Colonic mucosa (tissue), 4 donors: ENCODE data around the gene OR4M1. TPM values are rescaled to one million over a fixed set of nuclear protein-coding genes. Genes with fewer than 3 reads are reported as not detected.
"Not testable (repeated sequence)": the region's sequence is repeated elsewhere in the genome, so short reads cannot be mapped to it uniquely, and the experiment has no call there.

Source experiments
- DNase-seq: peaks from one replicate; pipeline ENCODE4 v3.0.0-alpha.2; 2020
- H3K27ac ChIP-seq: fragments of 200-600 bp; one replicate; pipeline ENCODE4 v1.8.0; 2021
- H3K27me3 ChIP-seq: fragments of 200-600 bp; one replicate; pipeline ENCODE4 v1.8.0; 2021
- H3K36me3 ChIP-seq: fragments of 200-600 bp; one replicate; pipeline ENCODE4 v1.8.0; 2021
- H3K4me1 ChIP-seq: fragments of 200-600 bp; one replicate; pipeline ENCODE4 v1.8.0; 2021; ENCODE audit warnings: mild to moderate bottlenecking
- H3K4me3 ChIP-seq: fragments of 200-600 bp; one replicate; pipeline ENCODE4 v1.8.0; 2021
- H3K9ac ChIP-seq, 2 donors: one replicate each; pipeline ENCODE4 v1.7.0; 2013; ENCODE audit warnings: control low read depth in 2 of 2, low read depth in 2 of 2, low read length in 2 of 2
- H3K9me3 ChIP-seq: fragments of 200-600 bp; one replicate; pipeline ENCODE4 v1.8.0; 2021
- intact Hi-C: fragments of 100-400 bp; cut with DNase I; formaldehyde crosslinking; loops from one replicate; pipeline ENCODE4 v1.14.1; 2022
- total RNA-seq, 2 donors: library from RNA; stranded (reverse); fragmentation: NEBNext Ultra II Directional in 1 of 2; extraction: Animal tissue kit (Norgen Biotek cat#: 25700) in 1 of 2; gene quantifications; one replicate each; pipeline ENCODE4 v1.2.1, GENCODE V29; 2021
- TF ChIP-seq, protein P1 (sequence below): fragments of 200-600 bp; IDR thresholded peaks from one replicate; pipeline ENCODE4 v1.8.0; 2022; ENCODE audit warnings: antibody characterized with exemption, mild to moderate bottlenecking
- donor health status: healthy.
- donor health status: DM: no; HTN: no; CAD: no.
- donor health status: DM: no; HTN: no; CAD: no.

The OR4M1 gene
- total RNA-seq, 2 donors from 2014 or later: not detected

DNA sequence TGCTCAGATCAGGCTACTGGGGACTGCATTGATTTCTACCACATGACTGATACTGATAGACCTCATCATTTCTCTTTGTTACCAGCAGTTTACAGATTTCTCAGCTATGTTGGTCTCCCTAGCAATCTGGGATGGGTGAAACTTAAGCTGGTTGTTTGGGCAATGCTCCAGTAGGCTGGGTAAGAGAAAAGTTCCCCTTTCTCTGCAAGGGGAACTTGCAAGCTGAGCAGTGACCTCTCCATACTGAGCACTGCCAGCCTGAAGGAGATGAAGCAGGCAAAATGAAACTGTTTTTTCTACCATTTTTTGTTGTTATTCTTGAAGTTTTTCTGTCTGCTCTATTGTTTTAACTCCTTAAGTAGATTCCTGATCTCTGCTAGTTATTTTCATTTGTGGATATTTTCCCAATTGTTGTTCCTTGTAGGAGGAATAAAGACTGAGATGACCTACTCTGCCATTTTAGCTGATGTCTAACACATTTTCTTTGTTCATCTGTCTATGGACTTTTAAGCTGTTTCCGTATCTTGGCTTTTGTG lies 1.3 kb upstream of the OR4M1 start:
- Histone ChIP-seq H3K9me3 (no peaks in the 10 kb centered on the region), H3K36me3 (no peaks in the 10 kb centered on the region), H3K9ac (no peak overlapping the region), H3K27me3 (no peaks in the 10 kb centered on the region), H3K27ac (no peak overlapping the region), H3K4me3 (no peak overlapping the region), H3K4me1 (no peaks in the 10 kb centered on the region)
- TF ChIP-seq, protein P1, sequence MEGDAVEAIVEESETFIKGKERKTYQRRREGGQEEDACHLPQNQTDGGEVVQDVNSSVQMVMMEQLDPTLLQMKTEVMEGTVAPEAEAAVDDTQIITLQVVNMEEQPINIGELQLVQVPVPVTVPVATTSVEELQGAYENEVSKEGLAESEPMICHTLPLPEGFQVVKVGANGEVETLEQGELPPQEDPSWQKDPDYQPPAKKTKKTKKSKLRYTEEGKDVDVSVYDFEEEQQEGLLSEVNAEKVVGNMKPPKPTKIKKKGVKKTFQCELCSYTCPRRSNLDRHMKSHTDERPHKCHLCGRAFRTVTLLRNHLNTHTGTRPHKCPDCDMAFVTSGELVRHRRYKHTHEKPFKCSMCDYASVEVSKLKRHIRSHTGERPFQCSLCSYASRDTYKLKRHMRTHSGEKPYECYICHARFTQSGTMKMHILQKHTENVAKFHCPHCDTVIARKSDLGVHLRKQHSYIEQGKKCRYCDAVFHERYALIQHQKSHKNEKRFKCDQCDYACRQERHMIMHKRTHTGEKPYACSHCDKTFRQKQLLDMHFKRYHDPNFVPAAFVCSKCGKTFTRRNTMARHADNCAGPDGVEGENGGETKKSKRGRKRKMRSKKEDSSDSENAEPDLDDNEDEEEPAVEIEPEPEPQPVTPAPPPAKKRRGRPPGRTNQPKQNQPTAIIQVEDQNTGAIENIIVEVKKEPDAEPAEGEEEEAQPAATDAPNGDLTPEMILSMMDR: no peak
- intact Hi-C loops: no loop called here
- no peak for DNase-seq

DNA sequence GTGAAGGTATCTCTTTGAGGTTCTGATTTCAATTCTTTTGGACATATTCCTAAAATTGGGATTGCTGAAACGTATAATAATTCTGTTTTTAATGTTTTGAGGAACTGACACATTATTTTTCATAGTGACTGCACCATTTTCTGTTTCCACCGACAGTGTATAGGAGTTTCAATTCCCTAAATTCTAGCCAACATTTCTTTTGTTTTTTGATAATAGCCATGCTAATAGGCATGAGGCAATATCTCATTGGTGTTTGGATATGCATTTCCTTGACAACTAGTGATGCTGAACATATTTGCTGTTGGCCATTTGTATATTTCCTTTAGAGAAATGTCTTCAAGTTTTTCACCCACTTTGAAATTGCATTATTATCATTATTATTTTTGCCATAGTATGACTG lies 850 bp upstream of the OR4M1 start:
- intact Hi-C loops, H3K36me3 ChIP-seq, H3K4me3 ChIP-seq, DNase-seq, H3K27ac ChIP-seq, H3K9ac ChIP-seq, H3K9me3 ChIP-seq, H3K4me1 ChIP-seq, H3K27me3 ChIP-seq: not testable (repeated sequence)

DNA sequence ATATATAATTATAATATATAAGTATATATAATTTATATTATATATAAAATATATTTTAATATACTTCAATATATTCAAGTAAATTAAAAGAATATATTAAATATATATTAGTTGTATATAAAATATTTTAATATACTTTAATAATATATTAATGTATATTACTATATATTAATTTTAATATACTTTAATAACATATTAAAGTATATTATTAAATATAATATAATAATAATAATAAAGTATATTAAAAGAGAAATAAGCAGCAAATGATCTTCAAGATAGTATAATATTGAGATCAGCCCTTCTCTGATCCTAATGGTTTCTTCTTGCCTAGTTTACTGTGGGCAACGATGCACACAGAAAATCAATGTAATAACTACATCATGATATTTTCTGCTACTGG lies 2.3 kb downstream of the OR4M1 start:
- Histone ChIP-seq H3K9ac (no peak overlapping the region), H3K27me3 (no peaks in the 10 kb centered on the region), H3K9me3 (no peaks in the 10 kb centered on the region), H3K4me1 (no peaks in the 10 kb centered on the region), H3K27ac (no peak overlapping the region), H3K36me3 (no peaks in the 10 kb centered on the region), H3K4me3 (no peak overlapping the region)
- no peak for DNase-seq
- intact Hi-C loops: no loop called here
- TF ChIP-seq, protein P1: no peak

DNA sequence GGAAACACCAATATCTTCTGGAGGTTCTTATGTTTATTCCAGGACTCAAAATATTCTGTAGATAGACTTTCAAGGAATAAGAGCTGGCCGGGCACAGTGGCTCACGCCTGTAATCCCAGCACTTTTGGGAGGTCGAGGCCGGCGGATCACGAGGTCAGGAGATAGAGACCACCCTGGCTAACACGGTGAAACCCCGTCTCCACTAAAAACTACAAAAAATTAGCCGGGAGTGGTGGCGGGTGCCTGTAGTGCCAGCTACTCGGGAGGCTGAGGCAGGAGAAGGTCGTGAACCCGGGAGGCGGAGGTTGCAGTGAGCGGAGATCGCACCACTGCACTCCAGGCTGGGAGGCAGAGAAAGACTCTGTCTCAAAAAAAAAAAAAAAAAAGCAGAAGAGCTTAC lies 12.5 kb downstream of the OR4M1 start:
- H3K27ac ChIP-seq, DNase-seq, H3K9me3 ChIP-seq, H3K27me3 ChIP-seq, intact Hi-C loops, H3K4me3 ChIP-seq, H3K36me3 ChIP-seq, H3K4me1 ChIP-seq, H3K9ac ChIP-seq: not testable (repeated sequence)

DNA sequence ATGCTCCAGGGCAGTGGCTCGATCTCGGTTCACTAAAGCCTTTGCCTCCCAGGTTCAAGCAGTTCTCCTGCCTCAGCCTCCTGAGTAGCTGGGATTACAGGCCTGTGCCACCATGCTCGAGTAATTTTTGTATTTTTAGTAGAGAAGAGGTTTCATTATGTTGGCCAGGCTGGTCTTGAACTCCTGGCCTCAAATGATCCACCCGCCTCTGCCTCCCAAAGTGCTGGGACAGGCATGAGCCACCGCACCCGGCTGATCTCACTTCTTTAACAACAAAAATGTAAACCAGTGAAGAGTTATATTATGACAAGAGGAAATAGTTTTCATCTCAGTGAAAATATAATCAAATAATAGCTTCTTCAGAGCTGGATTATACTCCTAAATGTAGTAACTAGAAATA lies 14.0 kb downstream of the OR4M1 start:
- H3K4me1 ChIP-seq, H3K4me3 ChIP-seq, intact Hi-C loops, H3K27me3 ChIP-seq, H3K9me3 ChIP-seq, DNase-seq, H3K36me3 ChIP-seq, H3K27ac ChIP-seq, H3K9ac ChIP-seq: not testable (repeated sequence)

DNA sequence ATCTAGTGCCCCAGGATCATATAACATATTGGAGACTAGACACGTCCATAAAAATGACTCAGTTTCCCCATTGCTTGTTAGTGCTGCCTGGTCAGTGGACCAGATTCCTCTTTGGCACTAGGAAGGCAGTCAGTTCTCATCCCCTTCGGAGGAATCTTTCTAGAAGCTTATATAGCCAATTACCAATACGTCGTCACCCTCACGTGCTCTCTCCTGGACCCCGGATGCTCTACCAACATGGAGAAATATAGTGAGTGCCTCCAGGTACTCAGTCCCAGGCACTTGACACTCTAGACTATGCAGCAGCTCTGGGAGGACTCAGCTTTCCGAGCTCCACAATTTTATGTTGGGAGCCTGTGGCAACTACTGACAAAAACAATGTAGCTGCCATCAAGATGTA lies 14.8 kb downstream of the OR4M1 start:
- H3K27ac ChIP-seq, intact Hi-C loops: not testable (repeated sequence)

DNA sequence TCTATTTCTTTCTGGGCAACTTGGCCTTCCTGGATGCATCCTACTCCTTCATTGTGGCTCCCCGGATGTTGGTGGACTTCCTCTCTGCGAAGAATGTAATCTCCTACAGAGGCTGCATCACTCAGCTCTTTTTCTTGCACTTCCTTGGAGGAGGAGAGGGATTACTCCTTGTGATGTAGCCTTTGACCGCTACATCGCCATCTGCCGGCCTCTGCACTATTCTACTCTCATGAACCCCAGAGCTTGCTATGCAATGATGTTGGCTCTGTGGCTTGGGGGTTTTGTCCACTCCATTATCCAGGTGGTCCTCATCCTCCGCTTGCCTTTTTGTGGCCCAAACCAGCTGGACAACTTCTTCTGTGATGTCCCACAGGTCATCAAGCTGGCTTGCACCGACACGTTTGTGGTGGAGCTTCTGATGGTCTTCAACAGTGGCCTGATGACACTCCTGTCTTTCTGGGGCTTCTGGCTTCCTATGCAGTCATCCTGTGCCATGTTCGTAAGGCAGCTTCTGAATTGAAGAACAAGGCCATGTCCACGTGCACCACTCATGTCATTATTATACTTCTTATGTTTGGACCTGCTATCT lies 23.3 kb downstream of the OR4M1 start:
- DNase-seq, H3K27ac ChIP-seq, H3K4me1 ChIP-seq, H3K36me3 ChIP-seq, intact Hi-C loops, H3K9ac ChIP-seq, H3K9me3 ChIP-seq, H3K4me3 ChIP-seq, H3K27me3 ChIP-seq: not testable (repeated sequence)

More for the DNA sequence above, 14.8 kb downstream of the OR4M1 start:
- not testable (repeated sequence) for H3K9ac ChIP-seq, H3K4me3 ChIP-seq, H3K36me3 ChIP-seq, H3K9me3 ChIP-seq, H3K4me1 ChIP-seq, H3K27me3 ChIP-seq, DNase-seq

DNA sequence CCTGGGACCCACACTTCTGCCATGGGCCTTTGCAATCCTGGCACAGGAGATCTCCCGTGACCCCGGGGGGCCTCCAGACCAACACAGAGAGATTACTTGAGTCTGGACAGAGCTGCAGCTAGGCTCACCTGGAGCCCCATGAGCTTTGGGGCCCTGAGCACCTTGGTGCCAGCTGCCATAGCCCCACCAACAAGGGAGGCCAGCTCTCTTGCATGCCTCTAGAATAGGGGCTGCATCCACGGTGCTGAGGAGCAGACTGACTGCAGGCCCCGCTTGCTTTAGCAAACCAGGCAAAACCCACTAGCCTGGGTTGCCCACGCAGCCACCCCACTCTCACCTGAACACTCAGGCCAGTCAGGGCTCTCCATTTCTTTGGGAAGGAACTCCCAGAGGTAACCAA lies 26.6 kb downstream of the OR4M1 start:
- Histone ChIP-seq H3K4me3 (no peak overlapping the region), H3K9me3 (peaks cover 4% of the 10 kb centered on the region), H3K36me3 (no peaks in the 10 kb centered on the region), H3K27ac (no peak overlapping the region), H3K4me1 (no peaks in the 10 kb centered on the region), H3K27me3 (no peaks in the 10 kb centered on the region), H3K9ac (no peak overlapping the region)
- intact Hi-C loops: no loop called here
- TF ChIP-seq, protein P1: no peak
- DNase-seq: no peak
